GM21529 (cell line): Measurements from ENCODE around the gene NBR1.
"Not testable (repeated sequence)": the region's sequence is repeated elsewhere in the genome, so short reads cannot be mapped to it uniquely, and the experiment has no call there.

Experiments
- ATAC-seq: cut with Tn5 transposase; IDR thresholded peaks from one replicate; pipeline ENCODE4 v1.9.1; 2021; ENCODE audit not compliant: unreplicated experiment

NBR1 gene

GRCh38 chr17:43212641-43213490 is 41.9 kb downstream of the NBR1 start:
- no peak for ATAC-seq

GRCh38 chr17:43213545-43213944 is 42.5 kb downstream of the NBR1 start:
- no peak for ATAC-seq

GRCh38 chr17:43215341-43215740 is 44.3 kb downstream of the NBR1 start:
- ATAC-seq, result no peak

GRCh38 chr17:43216369-43216761 is 45.4 kb downstream of the NBR1 start:
- no peak for ATAC-seq

- no peak for ATAC-seq
Observed at GRCh38 chr17:43216762-43217613, 46.0 kb downstream of the NBR1 start.

- no peak for ATAC-seq
Observed at GRCh38 chr17:43217614-43218087, 46.6 kb downstream of the NBR1 start.

- ATAC-seq, result no peak
Observed at GRCh38 chr17:43219001-43219400, 48.0 kb downstream of the NBR1 start.

- no peak for ATAC-seq
Observed at GRCh38 chr17:43219746-43220380, 48.8 kb downstream of the NBR1 start.

GRCh38 chr17:43220511-43221125 is 49.6 kb downstream of the NBR1 start:
- ATAC-seq, result no peak

- no peak for ATAC-seq
Observed at GRCh38 chr17:43224146-43224705, 53.2 kb downstream of the NBR1 start.

GRCh38 chr17:43226393-43226792 is 55.4 kb downstream of the NBR1 start:
- no peak for ATAC-seq

GRCh38 chr17:43228020-43228782 is 57.2 kb downstream of the NBR1 start, which contains the start of gene CCDC200:
CCDC200 (minus strand) TSS chr17:43228623; CDS start chr17:43228554, 69 bp downstream.
- ATAC-seq, result not testable (repeated sequence)

GRCh38 chr17:43231205-43232020 is 60.4 kb downstream of the NBR1 start:
- ATAC-seq, result not testable (repeated sequence)

GRCh38 chr17:43232021-43232699 is 61.1 kb downstream of the NBR1 start:
- ATAC-seq, result not testable (repeated sequence)

- ATAC-seq, result not testable (repeated sequence)
Observed at GRCh38 chr17:43233263-43233662, 62.2 kb downstream of the NBR1 start.

GRCh38 chr17:43233877-43234276 is 62.9 kb downstream of the NBR1 start, which contains the start of gene RNU2-1:
RNU2-1 (minus strand) TSS chr17:43233977.
- not testable (repeated sequence) for ATAC-seq

GRCh38 chr17:43239597-43239996 is 68.6 kb downstream of the NBR1 start:
- ATAC-seq, result not testable (repeated sequence)
